Keratinocyte (primary cell): ENCODE results near the gene ENTHD1. TPM values are rescaled to one million over a fixed set of nuclear protein-coding genes. Genes with fewer than 3 reads are reported as not detected.
"Not testable (repeated sequence)": the region's sequence is repeated elsewhere in the genome, so short reads cannot be mapped to it uniquely, and the experiment has no call there.

Experiments used
- DNase-seq: peaks from one replicate; pipeline ENCODE4 v3.0.0-alpha.2; 2011; ENCODE audit warnings: low read depth, missing footprints, low spot score
- FAIRE-seq: peaks from 2 replicates; lab custom pipeline; 2011; peaks lifted over from hg19 to GRCh38; lab: Jason Lieb, UNC
- H2AFZ ChIP-seq: 2 replicates; pipeline ENCODE4 v1.6.0; 2012; ENCODE audit warnings: low read length, control low read depth, inconsistent platforms; ENCODE audit not compliant: control insufficient read depth
- H3K27ac ChIP-seq: 2 replicates; pipeline ENCODE4 v1.5.1; 2011; ENCODE audit warnings: low read length; ENCODE audit not compliant: control insufficient read depth, insufficient read depth
- H3K27me3 ChIP-seq: 3 replicates; pipeline ENCODE4 v1.6.0; 2011; ENCODE audit warnings: low read length; ENCODE audit not compliant: control insufficient read depth, insufficient read depth; ENCODE audit errors: extremely low read depth
- H3K36me3 ChIP-seq, 2 experiments: 2 replicates in 1 of 2; 3 replicates in 1 of 2; pipeline ENCODE4 v1.5.1; 2011; ENCODE audit warnings: low read length in 2 of 2, mild to moderate bottlenecking in 1 of 2; ENCODE audit not compliant: control insufficient read depth in 2 of 2, insufficient read depth in 2 of 2; ENCODE audit errors: extremely low read depth in 1 of 2
- H3K4me1 ChIP-seq: 3 replicates; pipeline ENCODE4 v1.5.1; 2011; ENCODE audit warnings: low read length; ENCODE audit not compliant: control insufficient read depth, insufficient read depth; ENCODE audit errors: extremely low read depth
- H3K4me2 ChIP-seq: 3 replicates; pipeline ENCODE4 v1.6.0; 2011; ENCODE audit warnings: low read depth, low read length; ENCODE audit not compliant: control insufficient read depth, insufficient read depth; ENCODE audit errors: extremely low read depth
- H3K4me3 ChIP-seq, 3 experiments: fragments of 200-600 bp in 1 of 3; sonication (generic) in 1 of 3; 2 replicates in 2 of 3; 3 replicates in 1 of 3; pipeline ENCODE4 v1.5.1; 2011 to 2016; ENCODE audit warnings: low read length in 3 of 3, mild to moderate bottlenecking in 3 of 3, control low read depth in 2 of 3, inconsistent platforms in 1 of 3, low read depth in 1 of 3, mixed read lengths in 1 of 3, mixed run types in 1 of 3, moderate library complexity in 1 of 3; ENCODE audit not compliant: control insufficient read depth in 2 of 3, insufficient read depth in 2 of 3; ENCODE audit errors: extremely low read depth in 1 of 3
- H3K79me2 ChIP-seq: 2 replicates; pipeline ENCODE4 v1.6.0; 2012; ENCODE audit warnings: low read length; ENCODE audit not compliant: control insufficient read depth, insufficient read depth
- H3K9ac ChIP-seq: 3 replicates; pipeline ENCODE4 v1.6.0; 2011; ENCODE audit warnings: low read length; ENCODE audit not compliant: control insufficient read depth, insufficient read depth; ENCODE audit errors: extremely low read depth
- H3K9me1 ChIP-seq: 3 replicates; pipeline ENCODE4 v1.6.0; 2011; ENCODE audit warnings: low read length; ENCODE audit not compliant: control insufficient read depth, insufficient read depth; ENCODE audit errors: extremely low read depth
- H3K9me3 ChIP-seq: 2 replicates; pipeline ENCODE4 v1.5.1; 2012; ENCODE audit warnings: low read depth, low read length; ENCODE audit not compliant: control insufficient read depth
- H4K20me1 ChIP-seq: 3 replicates; pipeline ENCODE4 v1.6.0; 2011; ENCODE audit warnings: low read length; ENCODE audit not compliant: control insufficient read depth, insufficient read depth; ENCODE audit errors: extremely low read depth
- CTCF ChIP-seq, 3 experiments: IDR thresholded peaks in 1 of 3; conservative IDR thresholded peaks in 1 of 3; optimal IDR thresholded peaks in 1 of 3; 2 replicates in 2 of 3; 3 replicates in 1 of 3; pipeline versions ENCODE3 to v1.5.1; 2011; ENCODE audit warnings: low read length in 3 of 3, mild to moderate bottlenecking in 3 of 3, moderate library complexity in 2 of 3, control low read depth in 1 of 3, inconsistent platforms in 1 of 3; ENCODE audit not compliant: insufficient read depth in 2 of 3; ENCODE audit errors: extremely low read depth in 1 of 3
- EZH2 ChIP-seq: IDR thresholded peaks from one replicate; pipeline ENCODE4 v1.6.1; 2012; ENCODE audit warnings: inconsistent platforms, mild to moderate bottlenecking, low read length, moderate library complexity
- dilution Hi-C: fragments of 300-500 bp; cut with MboI; formaldehyde crosslinking; loops from one replicate; pipeline ENCODE4 v1.7.0; 2020; ENCODE audit warnings: low sequenced_read_pairs; ENCODE audit not compliant: extremely low pct_ligation_motif_present
- polyA plus RNA-seq, 5 experiments: library from polyadenylated mRNA; depleted of rRNA in 3 of 5; stranded (reverse) in 3 of 5; stranded (forward) in 1 of 5; unstranded in 1 of 5; fragments of >200 nt; gene quantifications; 1 replicate in 1 of 5; 2 replicates in 3 of 5; 3 replicates in 1 of 5; pipeline versions ENCODE4 v1.2.1 to v1.2.3, GENCODE V29; 2011 to 2012; ENCODE audit warnings: missing spikeins in 2 of 5, low read depth in 1 of 5, low replicate concordance in 1 of 5

ENTHD1 gene
- polyA plus RNA-seq, 1 donor (not counting 4 experiments of a cell fraction or from before 2014, with no cell fraction given) = not detected

DNA sequence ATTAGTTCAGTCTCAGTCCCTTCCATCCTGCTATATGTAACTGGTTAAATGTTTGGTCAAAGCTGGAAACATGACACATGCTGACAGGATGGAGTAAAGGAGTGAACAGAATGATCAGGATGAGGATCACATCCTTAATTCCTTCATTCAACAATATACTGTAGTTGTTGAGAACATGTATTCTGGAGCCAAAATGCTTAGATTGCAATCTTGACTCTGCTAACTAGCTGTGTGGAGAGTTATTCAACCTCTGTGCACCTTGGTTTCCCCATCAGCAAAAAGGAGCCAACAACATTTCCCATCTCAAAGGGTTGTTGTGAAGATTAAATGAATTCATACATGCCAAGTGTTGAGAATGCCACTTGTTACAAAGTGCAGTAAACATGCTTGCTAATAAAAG is 12.8 kb downstream of the ENTHD1 start:
- dilution Hi-C loops = no loop called here
- H3K4me3 ChIP-seq = no peak overlapping the region
- H4K20me1 ChIP-seq = no peaks in the 10 kb centered on the region
- H3K79me2 ChIP-seq = no peaks in the 10 kb centered on the region
- H3K27me3 ChIP-seq = no peaks in the 10 kb centered on the region
- H3K36me3 ChIP-seq = no peaks in the 10 kb centered on the region
- H3K27ac ChIP-seq = no peak overlapping the region
- no peaks in the 10 kb centered on the region for H3K4me1 ChIP-seq
- FAIRE-seq = no peak
- H3K9me1 ChIP-seq = no peaks in the 10 kb centered on the region
- DNase-seq = no peak
- H2AFZ ChIP-seq = no peak overlapping the region
- H3K9me3 ChIP-seq = no peaks in the 10 kb centered on the region
- H3K9ac ChIP-seq = no peak overlapping the region
- TF ChIP-seq EZH2 (no peak), CTCF (optimal IDR thresholded peaks at IDR 0.05 in 1 of 3, IDR thresholded peaks at IDR 0.05 in 1 of 3, conservative IDR thresholded peaks at IDR 0.05 in 1 of 3; ENCODE audit: extremely low read depth in 1 of 3, insufficient read depth in 2 of 3, low read length in 3 of 3) (no peak)
- no peak overlapping the region for H3K4me2 ChIP-seq

- H3K9me1 ChIP-seq = no peaks in the 10 kb centered on the region
- no peaks in the 10 kb centered on the region for H3K9me3 ChIP-seq
- no peaks in the 10 kb centered on the region for H4K20me1 ChIP-seq
- H3K4me1 ChIP-seq = no peaks in the 10 kb centered on the region
- TF ChIP-seq CTCF (optimal IDR thresholded peaks at IDR 0.05 in 1 of 3, IDR thresholded peaks at IDR 0.05 in 1 of 3, conservative IDR thresholded peaks at IDR 0.05 in 1 of 3; ENCODE audit: extremely low read depth in 1 of 3, insufficient read depth in 2 of 3, low read length in 3 of 3) (no peak), EZH2 (no peak)
- no peak overlapping the region for H2AFZ ChIP-seq
- no peak overlapping the region for H3K9ac ChIP-seq
- H3K79me2 ChIP-seq = no peaks in the 10 kb centered on the region
- H3K4me2 ChIP-seq = no peak overlapping the region
- no peaks in the 10 kb centered on the region for H3K36me3 ChIP-seq
- DNase-seq = no peak
- H3K27me3 ChIP-seq = no peaks in the 10 kb centered on the region
- dilution Hi-C loops = no loop called here
- no peak overlapping the region for H3K27ac ChIP-seq
- FAIRE-seq = no peak
- no peak overlapping the region for H3K4me3 ChIP-seq
These were observed 16.3 kb downstream of the ENTHD1 start for GRCh38 chr22:39877079-39877845.

DNA sequence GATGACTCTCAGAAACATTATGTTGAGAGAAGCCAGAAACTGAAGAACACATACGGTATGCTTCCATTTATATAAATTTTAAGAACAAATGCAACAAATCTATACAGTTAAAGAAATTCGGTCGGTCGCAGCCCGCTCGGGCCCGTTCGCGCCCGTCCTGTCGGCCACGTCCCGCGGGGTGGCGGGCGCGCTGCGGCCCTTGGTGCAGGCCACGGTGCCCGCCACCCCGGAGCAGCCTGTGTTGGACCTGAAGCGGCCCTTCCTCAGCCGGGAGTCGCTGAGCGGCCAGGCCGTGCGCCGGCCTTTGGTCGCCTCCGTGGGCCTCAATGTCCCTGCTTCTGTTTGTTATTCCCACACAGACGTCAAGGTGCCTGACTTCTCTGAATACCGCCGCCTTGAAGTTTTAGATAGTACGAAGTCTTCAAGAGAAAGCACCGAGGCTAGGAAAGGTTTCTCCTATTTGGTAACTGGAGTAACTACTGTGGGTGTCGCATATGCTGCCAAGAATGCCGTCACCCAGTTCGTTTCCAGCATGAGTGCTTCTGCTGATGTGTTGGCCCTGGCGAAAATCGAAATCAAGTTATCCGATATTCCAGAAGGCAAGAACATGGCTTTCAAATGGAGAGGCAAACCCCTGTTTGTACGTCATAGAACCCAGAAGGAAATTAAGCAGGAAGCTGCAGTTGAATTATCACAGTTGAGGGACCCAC is 18.2 kb downstream of the ENTHD1 start:
- H3K4me2 ChIP-seq, H3K4me3 ChIP-seq, DNase-seq, H3K9me3 ChIP-seq, H3K9ac ChIP-seq, FAIRE-seq, H3K79me2 ChIP-seq, H3K4me1 ChIP-seq, H4K20me1 ChIP-seq, H3K27ac ChIP-seq, dilution Hi-C loops, H3K36me3 ChIP-seq, H2AFZ ChIP-seq, H3K9me1 ChIP-seq, H3K27me3 ChIP-seq: not testable (repeated sequence)
